Gastrocnemius medialis (tissue), 4 donors: ENCODE measurements around the gene MGMT. TPM values are rescaled to one million over a fixed set of nuclear protein-coding genes. Genes with fewer than 3 reads are reported as not detected.

ENCODE experiments used
- ATAC-seq, 2 donors: fragments of 150-250 bp; one replicate each; pipeline ENCODE4 v1.9.1; 2016
- DNase-seq, 2 donors: peaks; one replicate each; pipeline ENCODE4 v3.0.0-alpha.2; 2019
- H3K27ac ChIP-seq, 4 donors: fragments of 200-600 bp; sonication (generic); 1 replicate in 1 of 4; 2 replicates in 3 of 4; pipeline ENCODE4 v1.5.1; 2016 to 2018; ENCODE audit warnings: mild to moderate bottlenecking in 2 of 4, moderate library complexity in 1 of 4
- H3K27me3 ChIP-seq, 3 donors: fragments of 200-600 bp; sonication (generic) in 2 of 3; 1 replicate in 1 of 3; 2 replicates in 2 of 3; pipeline versions ENCODE4 v1.5.1 to v1.6.0; 2016 to 2019; ENCODE audit warnings: mild to moderate bottlenecking in 1 of 3, moderate library complexity in 1 of 3
- H3K36me3 ChIP-seq, 2 donors: fragments of 200-600 bp; sonication (generic) in 1 of 2; one replicate each; pipeline ENCODE4 v1.5.1; 2017 to 2018
- H3K4me1 ChIP-seq, 2 donors: fragments of 200-600 bp; sonication (generic) in 1 of 2; one replicate each; pipeline ENCODE4 v1.5.1; 2016 to 2017; ENCODE audit warnings: mild to moderate bottlenecking in 2 of 2
- H3K4me3 ChIP-seq, 4 donors: fragments of 200-600 bp; sonication (generic) in 3 of 4; 1 replicate in 1 of 4; 2 replicates in 3 of 4; pipeline ENCODE4 v1.5.1; 2016 to 2019; ENCODE audit warnings: mild to moderate bottlenecking in 2 of 4
- H3K9me3 ChIP-seq, 3 donors: fragments of 200-600 bp; sonication (generic) in 2 of 3; 1 replicate in 1 of 3; 2 replicates in 2 of 3; pipeline ENCODE4 v1.5.1; 2016 to 2019
- CTCF ChIP-seq, 5 experiments: fragments of 450-650 bp in 3 of 5; fragments of 200-600 bp in 2 of 5; sonication (generic) in 2 of 5; IDR thresholded peaks in 4 of 5; conservative IDR thresholded peaks in 1 of 5; 1 replicate in 4 of 5; 2 replicates in 1 of 5; pipeline ENCODE4 v1.5.1; 2016 to 2019; ENCODE audit warnings: antibody characterized with exemption in 5 of 5, mild to moderate bottlenecking in 3 of 5, moderate library complexity in 3 of 5
- POLR2A ChIP-seq, 2 donors: fragments of 450-650 bp; IDR thresholded peaks; one replicate each; pipeline ENCODE4 v1.6.1; 2017; ENCODE audit warnings: antibody characterized with exemption in 2 of 2, mild to moderate bottlenecking in 2 of 2, moderate library complexity in 2 of 2
- in situ Hi-C, 4 donors: fragments of 200-750 bp; cut with MboI; loops; one replicate each; pipeline versions ENCODE4 v1.15.0 to v1.8.0; 2017; ENCODE audit warnings: low sequenced_read_pairs in 4 of 4
- intact Hi-C: fragments of 100-400 bp; cut with DNase I; formaldehyde crosslinking; loops from one replicate; pipeline ENCODE4 v1.15.1; 2023; ENCODE audit warnings: low total_unique reads
- total RNA-seq, 4 donors: library from RNA; depleted of rRNA; stranded (reverse); fragments of >200 nt; gene quantifications; one replicate each; pipeline versions ENCODE4 v1.1.0 to v1.2.3, GENCODE V29; 2016

The MGMT gene
- total RNA-seq, 4 donors from 2014 or later, result 8.9 to 20.7 (median 17.1) TPM

DNA sequence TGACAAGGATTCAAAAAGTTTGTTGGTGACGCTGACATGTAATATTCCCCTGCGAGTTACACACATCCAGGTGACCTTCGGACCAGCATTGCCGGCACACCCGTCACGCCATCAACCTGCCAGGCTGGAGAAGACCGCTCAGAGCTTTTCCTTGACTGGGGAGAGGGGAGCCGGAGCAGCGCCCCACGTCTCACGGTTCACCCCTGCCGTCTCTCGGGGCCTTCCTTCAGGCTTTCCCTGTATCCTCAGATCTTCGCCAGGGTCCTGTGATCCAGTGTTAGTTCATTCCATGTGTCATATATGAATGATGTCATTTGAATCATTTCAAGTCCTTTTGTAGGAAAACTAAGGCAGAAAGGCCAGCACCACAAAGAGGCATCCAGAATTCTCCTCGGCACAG lies 127.8 kb downstream of the MGMT start:
- ATAC-seq (no peak), DNase-seq (no peak)
- Histone ChIP-seq H3K9me3 (no peaks in the 10 kb centered on the region), H3K27me3 (no peaks in the 10 kb centered on the region), H3K4me1 (no peaks in the 10 kb centered on the region), H3K4me3 (no peak overlapping the region), H3K36me3 (peaks cover 0 to 4% of the 10 kb centered on the region in 2 donors), H3K27ac (no peak overlapping the region)
- TF ChIP-seq POLR2A (IDR thresholded peaks at IDR 0.05) (no peak), CTCF (IDR thresholded peaks at IDR 0.05 in 4 of 5, conservative IDR thresholded peaks at IDR 0.05 in 1 of 5) (no peak)
- intact Hi-C loops (no loop called here), in situ Hi-C loops (no loop called here)

GRCh38 chr10:129598413-129598812 lies 131.4 kb downstream of the MGMT start:
- intact Hi-C loops, result no loop called here
- H3K36me3 ChIP-seq, result peaks cover 0 to 4% of the 10 kb centered on the region in 2 donors
- in situ Hi-C loops, result no loop called here

DNA sequence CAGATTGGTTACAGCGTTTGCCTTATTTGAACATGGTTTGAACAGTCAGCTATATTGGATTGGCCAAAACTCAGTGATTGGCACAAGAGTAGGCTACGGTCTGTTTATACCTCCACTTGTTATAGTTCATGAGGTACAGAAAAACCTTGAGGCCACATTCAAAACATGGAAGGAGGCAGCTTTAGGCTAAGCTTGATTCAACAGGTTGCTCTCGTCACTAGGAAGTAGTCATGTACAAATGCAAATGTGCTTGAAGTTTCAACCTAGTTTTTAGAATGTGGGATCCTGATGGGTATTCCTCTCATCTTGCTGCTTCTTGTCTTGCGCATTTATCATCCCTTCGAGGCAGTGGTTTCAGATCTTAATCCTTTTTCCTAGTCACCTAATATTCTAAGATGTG lies 132.1 kb downstream of the MGMT start:
- in situ Hi-C loops, result no loop called here

More at GRCh38 chr10:129598413-129598812, 131.4 kb downstream of the MGMT start:
- no peak for TF ChIP-seq POLR2A (IDR thresholded peaks at IDR 0.05)
- no peak for TF ChIP-seq CTCF (IDR thresholded peaks at IDR 0.05 in 4 of 5, conservative IDR thresholded peaks at IDR 0.05 in 1 of 5)
- no peaks in the 10 kb centered on the region for H3K4me1 ChIP-seq
- DNase-seq (no peak), ATAC-seq (no peak)
- no peak overlapping the region for H3K4me3 ChIP-seq
- H3K27ac ChIP-seq, result no peak overlapping the region
- no peaks in the 10 kb centered on the region for H3K27me3 ChIP-seq
- no peaks in the 10 kb centered on the region for H3K9me3 ChIP-seq

DNA sequence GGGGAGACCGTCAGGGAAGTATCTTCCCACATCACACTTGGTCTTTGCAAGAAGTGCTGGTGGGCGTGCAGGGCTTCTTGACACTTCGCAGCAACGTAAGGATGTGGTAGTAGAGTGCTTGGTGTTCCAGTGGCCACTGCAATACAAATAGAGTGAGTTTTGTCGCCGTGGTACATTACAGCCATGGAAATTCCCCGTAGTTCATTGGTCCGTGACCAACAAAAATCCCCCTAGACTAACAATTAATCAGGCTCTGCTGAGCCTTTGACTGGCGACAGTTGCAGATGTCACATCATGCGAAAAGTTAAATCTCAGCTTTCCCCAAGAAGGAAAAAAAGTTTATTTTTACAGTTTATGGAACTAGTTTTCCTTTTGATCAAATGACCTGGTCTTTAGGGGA lies 134.7 kb downstream of the MGMT start:
- no peaks in the 10 kb centered on the region for H3K36me3 ChIP-seq
- DNase-seq (no peak), ATAC-seq (no peak)
- no peaks in the 10 kb centered on the region for H3K27me3 ChIP-seq
- TF ChIP-seq CTCF (IDR thresholded peaks at IDR 0.05 in 4 of 5, conservative IDR thresholded peaks at IDR 0.05 in 1 of 5) (no peak), POLR2A (IDR thresholded peaks at IDR 0.05) (no peak)
- in situ Hi-C loops, result no loop called here
- intact Hi-C loops, result no loop called here
- no peak overlapping the region for H3K4me3 ChIP-seq
- peaks cover 0 to 3% of the 10 kb centered on the region in 2 donors for H3K4me1 ChIP-seq
- H3K9me3 ChIP-seq, result no peaks in the 10 kb centered on the region
- H3K27ac ChIP-seq, result no peak overlapping the region

More for the DNA sequence above, 132.1 kb downstream of the MGMT start:
- Histone ChIP-seq H3K36me3 (peaks cover 0 to 4% of the 10 kb centered on the region in 2 donors), H3K27me3 (no peaks in the 10 kb centered on the region), H3K4me1 (no peaks in the 10 kb centered on the region), H3K9me3 (no peaks in the 10 kb centered on the region), H3K27ac (no peak overlapping the region), H3K4me3 (no peak overlapping the region)
- TF ChIP-seq POLR2A (IDR thresholded peaks at IDR 0.05) (no peak), CTCF (IDR thresholded peaks at IDR 0.05 in 4 of 5, conservative IDR thresholded peaks at IDR 0.05 in 1 of 5) (no peak)
- ATAC-seq (no peak), DNase-seq (no peak)
- intact Hi-C loops, result no loop called here

DNA sequence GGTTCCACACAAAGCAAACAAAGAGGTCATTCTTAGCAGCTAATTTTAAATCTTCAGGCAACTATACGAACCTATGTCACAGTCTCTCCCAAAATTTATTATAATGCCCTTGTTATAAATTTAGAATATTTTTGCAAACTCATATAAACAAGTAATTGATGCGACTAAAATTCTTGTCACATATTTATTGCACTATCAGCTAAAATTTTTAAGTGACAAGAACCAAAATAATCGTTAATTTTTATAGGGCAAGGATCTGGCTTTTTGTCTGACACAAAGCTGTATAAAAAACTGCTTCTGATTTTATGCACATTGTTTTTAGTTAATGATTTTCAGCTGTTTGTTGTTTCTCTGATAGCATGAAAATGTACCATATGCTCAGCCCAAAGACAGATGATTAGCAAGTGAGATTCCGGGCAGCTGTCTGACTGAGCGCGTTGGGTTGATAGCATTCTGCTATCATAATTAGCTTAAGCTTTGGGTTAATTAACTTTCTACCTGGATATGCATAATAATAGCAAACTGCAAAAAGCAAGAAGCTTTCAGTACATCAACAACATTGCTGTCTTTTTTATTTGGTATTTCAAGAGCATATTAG lies 136.0 kb downstream of the MGMT start:
- ATAC-seq (no peak), DNase-seq (no peak)
- H3K4me1 ChIP-seq, result peaks cover 0 to 3% of the 10 kb centered on the region in 2 donors
- no peaks in the 10 kb centered on the region for H3K36me3 ChIP-seq
- TF ChIP-seq POLR2A (IDR thresholded peaks at IDR 0.05), result no peak
- TF ChIP-seq CTCF (IDR thresholded peaks at IDR 0.05 in 4 of 5, conservative IDR thresholded peaks at IDR 0.05 in 1 of 5), result no peak
- H3K27me3 ChIP-seq, result no peaks in the 10 kb centered on the region
- no peak overlapping the region for H3K27ac ChIP-seq
- no peak overlapping the region for H3K4me3 ChIP-seq
- H3K9me3 ChIP-seq, result no peaks in the 10 kb centered on the region
- in situ Hi-C loops (no loop called here), intact Hi-C loops (no loop called here)
